Choroid plexus epithelial cell (primary cell): ENCODE results near the gene GALNT12.

Experiments
- DNase-seq: peaks from one replicate; pipeline ENCODE4 v3.0.0-alpha.2; 2010; ENCODE audit warnings: low read depth
- H3K4me3 ChIP-seq: 2 replicates; pipeline ENCODE4 v1.5.1; 2011; ENCODE audit warnings: low read depth, mild to moderate bottlenecking, control low read depth, low read length, moderate library complexity
- TF ChIP-seq, protein P1 (sequence below): conservative IDR thresholded peaks from 2 replicates; pipeline ENCODE4 v1.5.1; 2011; ENCODE audit warnings: low read depth, mild to moderate bottlenecking, control low read depth, inconsistent platforms, low read length, moderate library complexity

Gene GALNT12

DNA sequence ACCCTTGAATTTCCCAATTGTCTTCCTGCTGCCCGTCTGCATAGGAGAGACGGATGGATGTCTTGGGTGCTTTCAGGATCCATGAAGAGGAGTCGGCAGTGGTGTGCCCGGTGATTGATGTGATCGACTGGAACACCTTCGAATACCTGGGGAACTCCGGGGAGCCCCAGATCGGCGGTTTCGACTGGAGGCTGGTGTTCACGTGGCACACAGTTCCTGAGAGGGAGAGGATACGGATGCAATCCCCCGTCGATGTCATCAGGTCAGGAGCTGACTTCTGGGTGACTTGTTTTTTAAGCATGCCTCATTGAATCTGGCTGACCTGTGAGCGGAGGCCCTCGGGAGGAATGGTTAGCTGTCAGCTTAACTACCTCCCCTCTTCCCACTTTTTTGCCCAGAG, 24.2 kb downstream of the GALNT12 start:
- no peak overlapping the region for H3K4me3 ChIP-seq
- DNase-seq = no peak
- TF ChIP-seq, protein P1, sequence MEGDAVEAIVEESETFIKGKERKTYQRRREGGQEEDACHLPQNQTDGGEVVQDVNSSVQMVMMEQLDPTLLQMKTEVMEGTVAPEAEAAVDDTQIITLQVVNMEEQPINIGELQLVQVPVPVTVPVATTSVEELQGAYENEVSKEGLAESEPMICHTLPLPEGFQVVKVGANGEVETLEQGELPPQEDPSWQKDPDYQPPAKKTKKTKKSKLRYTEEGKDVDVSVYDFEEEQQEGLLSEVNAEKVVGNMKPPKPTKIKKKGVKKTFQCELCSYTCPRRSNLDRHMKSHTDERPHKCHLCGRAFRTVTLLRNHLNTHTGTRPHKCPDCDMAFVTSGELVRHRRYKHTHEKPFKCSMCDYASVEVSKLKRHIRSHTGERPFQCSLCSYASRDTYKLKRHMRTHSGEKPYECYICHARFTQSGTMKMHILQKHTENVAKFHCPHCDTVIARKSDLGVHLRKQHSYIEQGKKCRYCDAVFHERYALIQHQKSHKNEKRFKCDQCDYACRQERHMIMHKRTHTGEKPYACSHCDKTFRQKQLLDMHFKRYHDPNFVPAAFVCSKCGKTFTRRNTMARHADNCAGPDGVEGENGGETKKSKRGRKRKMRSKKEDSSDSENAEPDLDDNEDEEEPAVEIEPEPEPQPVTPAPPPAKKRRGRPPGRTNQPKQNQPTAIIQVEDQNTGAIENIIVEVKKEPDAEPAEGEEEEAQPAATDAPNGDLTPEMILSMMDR = no peak

DNA sequence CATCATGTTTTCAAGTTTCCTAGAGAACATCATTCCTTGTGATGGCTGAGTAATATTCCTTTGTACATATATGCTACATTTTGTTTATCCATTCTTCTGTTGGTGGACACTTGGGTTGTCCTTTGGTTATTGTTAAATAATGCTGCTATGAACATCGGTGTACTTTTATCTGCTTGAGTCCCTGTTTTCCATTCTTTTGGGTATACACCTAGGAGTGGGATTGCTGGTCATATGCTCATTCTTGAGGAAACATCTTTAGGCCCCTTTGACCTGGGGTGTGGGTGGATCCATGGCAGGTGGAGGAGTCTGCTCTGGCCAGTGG, 25.3 kb downstream of the GALNT12 start:
- H3K4me3 ChIP-seq = no peak overlapping the region
- TF ChIP-seq, protein P1 = no peak
- DNase-seq = no peak

DNA sequence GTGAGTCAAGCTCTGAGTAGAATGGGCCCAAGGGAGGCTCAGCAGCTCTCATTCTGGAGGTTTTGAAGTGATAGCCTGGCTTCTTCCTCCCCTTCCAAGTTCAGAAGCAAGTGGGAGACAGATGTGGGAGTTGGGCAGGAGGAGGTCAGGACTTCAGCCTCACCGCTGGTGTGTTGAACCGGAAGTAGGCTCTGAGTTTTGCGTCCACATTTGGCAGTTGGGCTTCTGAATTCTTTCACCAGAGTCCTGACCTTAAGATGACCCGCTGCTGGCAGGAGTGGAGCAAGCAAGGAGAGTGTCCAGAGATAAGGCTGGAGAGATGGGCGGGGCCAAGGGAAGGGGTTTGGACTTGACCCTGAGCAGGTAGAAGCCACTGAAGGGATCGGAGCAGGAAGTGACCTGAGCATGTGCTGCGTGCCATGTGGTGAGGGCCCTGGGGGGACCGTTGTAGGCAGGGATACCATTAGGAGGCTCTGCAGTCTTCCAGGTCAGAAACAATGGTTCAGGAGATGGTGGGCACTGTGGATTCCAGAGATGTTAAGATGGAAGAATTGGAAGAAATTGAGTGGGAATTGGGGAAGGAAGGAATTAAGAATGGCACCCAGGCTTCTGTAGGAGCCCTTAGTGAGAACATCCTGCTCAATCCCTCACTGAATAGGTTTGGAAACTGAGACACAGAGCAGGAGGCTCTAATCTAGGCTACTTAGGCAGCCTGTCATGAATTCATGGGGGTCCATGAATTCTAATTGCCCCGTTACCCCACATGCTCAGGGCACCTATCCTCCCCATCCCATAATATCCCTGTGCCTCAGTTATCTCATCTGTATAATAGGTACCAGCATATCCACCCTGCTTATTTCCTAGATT, 25.9 kb downstream of the GALNT12 start:
- no peak overlapping the region for H3K4me3 ChIP-seq
- TF ChIP-seq, protein P1 = no peak
- no peak for DNase-seq

DNA sequence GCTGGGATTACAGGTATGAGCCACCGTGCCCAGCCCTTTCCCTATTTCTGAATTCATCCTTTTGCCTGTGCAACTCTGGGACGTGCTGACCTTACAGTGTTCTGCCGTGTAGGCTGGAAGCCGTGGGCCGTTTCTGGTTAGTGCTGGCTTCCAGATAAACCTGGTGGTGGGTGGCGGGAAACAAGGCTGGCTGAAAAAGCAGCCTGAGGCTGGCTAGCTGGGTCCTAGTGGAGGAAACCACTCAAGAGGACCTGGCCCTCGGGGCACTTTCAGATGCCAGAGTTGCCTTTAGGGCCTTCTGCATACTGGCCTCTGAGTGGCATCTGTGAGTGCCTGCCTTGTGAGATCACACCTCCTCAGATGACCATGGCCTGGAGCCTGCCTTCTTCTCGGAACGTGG, 26.9 kb downstream of the GALNT12 start:
- DNase-seq = no peak
- TF ChIP-seq, protein P1 = no peak
- no peak overlapping the region for H3K4me3 ChIP-seq

DNA sequence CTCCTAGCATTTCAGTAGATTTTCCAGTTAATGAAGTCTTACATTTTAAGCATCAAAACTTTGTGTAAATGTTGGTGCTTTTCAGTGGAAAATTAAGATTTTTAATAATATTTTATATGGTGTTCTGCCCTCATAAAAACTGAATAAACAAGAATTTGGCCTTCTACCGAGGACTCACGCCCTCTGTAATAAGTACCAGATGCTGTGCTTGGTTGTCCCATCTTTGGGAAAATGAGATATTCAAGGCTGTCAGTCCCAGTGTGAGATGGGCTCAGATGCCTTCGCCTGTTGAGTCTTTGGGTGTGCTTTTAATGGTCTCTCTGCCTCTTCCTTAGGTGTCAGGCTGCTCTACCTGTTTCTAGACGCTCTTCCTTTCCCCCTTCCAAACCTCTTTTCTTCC, 28.7 kb downstream of the GALNT12 start:
- H3K4me3 ChIP-seq = no peak overlapping the region
- no peak for DNase-seq
- TF ChIP-seq, protein P1 = no peak

DNA sequence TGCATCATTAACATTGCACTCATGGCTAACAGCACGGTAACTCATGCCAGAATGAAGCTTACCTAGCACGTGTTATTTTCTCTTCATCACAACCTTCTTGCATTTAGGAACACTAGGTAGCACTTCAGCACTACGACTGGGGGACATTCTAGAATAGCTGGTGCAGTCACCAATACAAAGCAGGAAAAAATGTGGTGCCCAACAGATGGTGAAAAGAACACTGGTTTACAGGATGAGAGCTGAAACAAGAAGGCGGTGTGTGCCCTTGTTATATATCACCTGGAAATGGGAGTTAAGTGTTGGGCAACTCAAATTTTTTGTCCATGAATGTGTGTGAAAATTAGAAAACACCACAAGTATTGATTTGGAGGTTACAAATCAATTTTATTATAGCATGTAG, 30.0 kb downstream of the GALNT12 start:
- no peak overlapping the region for H3K4me3 ChIP-seq
- DNase-seq = no peak
- TF ChIP-seq, protein P1 = no peak
